K562 treated with DMSO at 1 percent for 24 hours (cell line): ENCODE data around the gene KPNA4. TPM values are rescaled to one million over a fixed set of nuclear protein-coding genes. Genes with fewer than 3 reads are reported as not detected.

Experiments
- total RNA-seq: library from RNA; unstranded; fragments of 300-600 nt; gene quantifications from 2 replicates; pipeline ENCODE4 v1.2.3, GENCODE V29; 2022; ENCODE audit warnings: low read depth; ENCODE audit not compliant: insufficient read depth

The KPNA4 gene, protein sequence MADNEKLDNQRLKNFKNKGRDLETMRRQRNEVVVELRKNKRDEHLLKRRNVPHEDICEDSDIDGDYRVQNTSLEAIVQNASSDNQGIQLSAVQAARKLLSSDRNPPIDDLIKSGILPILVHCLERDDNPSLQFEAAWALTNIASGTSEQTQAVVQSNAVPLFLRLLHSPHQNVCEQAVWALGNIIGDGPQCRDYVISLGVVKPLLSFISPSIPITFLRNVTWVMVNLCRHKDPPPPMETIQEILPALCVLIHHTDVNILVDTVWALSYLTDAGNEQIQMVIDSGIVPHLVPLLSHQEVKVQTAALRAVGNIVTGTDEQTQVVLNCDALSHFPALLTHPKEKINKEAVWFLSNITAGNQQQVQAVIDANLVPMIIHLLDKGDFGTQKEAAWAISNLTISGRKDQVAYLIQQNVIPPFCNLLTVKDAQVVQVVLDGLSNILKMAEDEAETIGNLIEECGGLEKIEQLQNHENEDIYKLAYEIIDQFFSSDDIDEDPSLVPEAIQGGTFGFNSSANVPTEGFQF
- total RNA-seq: 10.4 and 10.5 TPM in 2 replicates

GRCh38 chr3:160565442-160566403 is at the start of gene KPNA4:
KPNA4 (minus strand) TSS chr3:160565571; CDS start chr3:160565282, 289 bp downstream.

GRCh38 chr3:160449636-160450598 is 115.5 kb downstream of the KPNA4 start, which contains the start of gene TRIM59:
TRIM59 (minus strand) TSS chr3:160449786; CDS start chr3:160439183, 10,603 bp downstream.

Other genes with a start within 250 kb of the KPNA4 start
- 9.1 and 10.5 TPM in 2 replicates for gene IFT80, start 166.3 kb downstream of the KPNA4 start, total RNA-seq
- gene SMC4, start 165.9 kb downstream of the KPNA4 start, total RNA-seq: 110 and 147 TPM in 2 replicates
- 9.4 and 11.6 TPM in 2 replicates for gene TRIM59, start 115.8 kb downstream of the KPNA4 start, total RNA-seq
- not detected in 2 replicates for gene ARL14, start 111.6 kb upstream of the KPNA4 start, total RNA-seq
- gene PPM1L, start 190.7 kb upstream of the KPNA4 start, total RNA-seq: 0.24 and 0.32 TPM in 2 replicates